Breast epithelium (tissue), 3 donors: Measurements from ENCODE around the gene IQSEC3.

Experiments
- CTCF ChIP-seq, 3 donors: fragments of 450-650 bp; IDR thresholded peaks; one replicate each; pipeline ENCODE4 v1.5.1; 2016 to 2017; ENCODE audit warnings: antibody characterized with exemption in 3 of 3, mild to moderate bottlenecking in 3 of 3, moderate library complexity in 3 of 3
- POLR2AphosphoS5 ChIP-seq, 3 donors: sonication (generic); formaldehyde crosslinking; IDR thresholded peaks; one replicate each; pipeline ENCODE4 v1.6.1; 2017; ENCODE audit warnings: antibody characterized with exemption in 3 of 3

GRCh38 chr12:197911-198695 is 131.5 kb downstream of the IQSEC3 start:
- TF ChIP-seq CTCF (IDR thresholded peaks at IDR 0.05) (no peak), POLR2AphosphoS5 (IDR thresholded peaks at IDR 0.05) (no peak)
